ENCODE results near the gene CPPED1. TPM values are rescaled to one million over a fixed set of nuclear protein-coding genes. Genes with fewer than 3 reads are reported as not detected.

CPPED1 gene
- total RNA-seq, 1 experiment from 2014 or later: 7.9 TPM

DNA sequence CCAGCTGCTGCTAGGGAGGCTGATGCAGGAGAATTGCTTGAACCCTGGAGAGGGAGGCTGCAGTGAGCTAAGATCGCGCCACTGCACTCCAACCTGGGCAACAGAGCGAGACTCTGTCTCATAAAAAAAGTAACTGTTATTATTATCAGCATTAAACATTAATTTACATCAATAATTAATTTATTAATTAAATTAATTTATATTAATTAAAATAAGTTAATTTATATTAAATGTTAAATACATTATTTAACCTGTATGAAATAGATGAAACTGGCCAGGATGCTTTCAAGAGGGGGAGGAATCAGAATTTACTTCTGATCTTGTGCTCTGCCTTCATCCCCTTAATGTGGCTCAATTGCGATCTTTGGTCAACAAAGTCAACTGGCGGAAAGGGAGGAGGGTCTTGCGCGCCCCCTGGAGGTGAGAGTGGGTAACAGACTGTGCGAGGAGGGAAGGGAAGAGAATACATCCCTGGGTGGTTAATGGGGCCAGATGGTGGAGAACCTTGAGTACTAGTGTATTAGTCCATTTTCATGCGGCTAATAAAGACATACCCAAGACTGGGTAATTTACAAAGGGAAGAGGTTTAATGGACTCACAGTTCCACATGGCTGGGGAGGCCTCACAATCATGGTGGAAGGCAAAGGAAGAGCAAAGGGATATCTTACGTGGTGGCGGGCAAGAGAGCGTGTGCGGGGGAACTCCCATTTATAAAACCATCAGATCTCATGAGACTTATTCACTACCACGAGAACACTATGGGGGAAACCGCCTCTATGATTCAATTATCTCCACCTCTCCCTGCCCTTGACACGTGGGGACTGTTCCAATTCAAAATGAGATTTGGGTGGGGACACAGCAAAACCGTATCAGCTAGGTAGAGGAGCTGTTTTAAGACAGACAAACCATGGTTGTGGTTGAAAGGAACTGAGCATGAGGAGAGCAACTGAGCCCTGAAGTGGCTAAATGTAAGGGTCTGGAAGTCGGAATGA, 15.7 kb upstream of the CPPED1 start:
- WGBS (ENCODE audit: extremely low coverage, insufficient read length, low lambda C conversion rate): no CpG with 5 or more reads among the region's 18 CpGs

More for the DNA sequence above, 15.7 kb upstream of the CPPED1 start:
- Histone ChIP-seq H3K4me2 (ENCODE audit: insufficient read depth, insufficient read length, low read length) (no peak overlapping the region), H2BK120ac (ENCODE audit: low read depth, low read length, poor library complexity, severe bottlenecking) (no peak overlapping the region), H3K9me3 (ENCODE audit: control insufficient read depth, low read depth, low read length) (no peaks in the 10 kb centered on the region), H3T11ph (ENCODE audit: low read length) (no peak overlapping the region), H2BK12ac (ENCODE audit: insufficient read length, low read depth, low read length) (no peak overlapping the region), H3K23me2 (ENCODE audit: insufficient read length, low read depth, low read length, poor library complexity, severe bottlenecking) (no peaks in the 10 kb centered on the region), H3K79me1 (ENCODE audit: insufficient read depth, low read depth, low read length, poor library complexity, severe bottlenecking) (no peaks in the 10 kb centered on the region), H2BK20ac (ENCODE audit: low read depth, low read length, poor library complexity, severe bottlenecking) (no peak overlapping the region), H2BK5ac (ENCODE audit: insufficient read length, low read length) (no peak overlapping the region), H3K27me3 (ENCODE audit: insufficient read depth, low read length) (no peaks in the 10 kb centered on the region), H3K14ac (ENCODE audit: insufficient read depth, low read length) (no peak overlapping the region), H4K91ac (ENCODE audit: insufficient read length, low read depth, low read length) (no peak overlapping the region), H3K18ac (ENCODE audit: insufficient read length, low read depth, low read length) (no peak overlapping the region), H3K9ac (ENCODE audit: extremely low read depth, insufficient read length, low read length) (no peak overlapping the region), H3K27ac (ENCODE audit: insufficient read length, low read depth, low read length) (no peak overlapping the region), H3K79me2 (ENCODE audit: insufficient read depth, low read length) (no peaks in the 10 kb centered on the region), H2AK5ac (ENCODE audit: insufficient read length, low read length) (no peak overlapping the region), H3K56ac (ENCODE audit: insufficient read length, low read depth, low read length) (no peak overlapping the region), H3K4ac (ENCODE audit: low read depth, low read length) (no peak overlapping the region), H2AFZ (ENCODE audit: low read length) (no peak overlapping the region), H3K23ac (ENCODE audit: insufficient read length, low read depth, low read length) (no peak overlapping the region), H4K8ac (replicated peaks; ENCODE audit: insufficient read length, low read depth, low read length) (no peak overlapping the region), H4K5ac (ENCODE audit: insufficient read length, low read depth, low read length) (no peak overlapping the region), H3K4me1 (ENCODE audit: insufficient read depth, low read length) (no peaks in the 10 kb centered on the region; the same call in 1 of the 2 replicates), H4K20me1 (ENCODE audit: control insufficient read depth, insufficient read depth, insufficient read length) (no peaks in the 10 kb centered on the region), H2BK15ac (ENCODE audit: low read depth, low read length) (no peak overlapping the region)
- Mint-ChIP-seq H3K9me3 (no peaks in the 10 kb centered on the region; a peak in 1 of 5 replicates), H3K27ac (no peak overlapping the region), H3K4me3 (no peak overlapping the region; a peak in 1 of 5 replicates), H3K4me1 (peaks cover 2 to 5% of the 10 kb centered on the region in 2 experiments; a peak in 3 of 4 replicates), H3K27me3 (ENCODE audit: low read depth) (peaks cover 2% of the 10 kb centered on the region; the same call in 1 of the 2 replicates), H3K36me3 (ENCODE audit: insufficient read depth in 1 of 3, low read depth in 3 of 3) (no peaks in the 10 kb centered on the region)
- TF ChIP-seq, protein P1, sequence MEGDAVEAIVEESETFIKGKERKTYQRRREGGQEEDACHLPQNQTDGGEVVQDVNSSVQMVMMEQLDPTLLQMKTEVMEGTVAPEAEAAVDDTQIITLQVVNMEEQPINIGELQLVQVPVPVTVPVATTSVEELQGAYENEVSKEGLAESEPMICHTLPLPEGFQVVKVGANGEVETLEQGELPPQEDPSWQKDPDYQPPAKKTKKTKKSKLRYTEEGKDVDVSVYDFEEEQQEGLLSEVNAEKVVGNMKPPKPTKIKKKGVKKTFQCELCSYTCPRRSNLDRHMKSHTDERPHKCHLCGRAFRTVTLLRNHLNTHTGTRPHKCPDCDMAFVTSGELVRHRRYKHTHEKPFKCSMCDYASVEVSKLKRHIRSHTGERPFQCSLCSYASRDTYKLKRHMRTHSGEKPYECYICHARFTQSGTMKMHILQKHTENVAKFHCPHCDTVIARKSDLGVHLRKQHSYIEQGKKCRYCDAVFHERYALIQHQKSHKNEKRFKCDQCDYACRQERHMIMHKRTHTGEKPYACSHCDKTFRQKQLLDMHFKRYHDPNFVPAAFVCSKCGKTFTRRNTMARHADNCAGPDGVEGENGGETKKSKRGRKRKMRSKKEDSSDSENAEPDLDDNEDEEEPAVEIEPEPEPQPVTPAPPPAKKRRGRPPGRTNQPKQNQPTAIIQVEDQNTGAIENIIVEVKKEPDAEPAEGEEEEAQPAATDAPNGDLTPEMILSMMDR (conservative IDR thresholded peaks at IDR 0.05): peak; percentile 94
- DNase-seq: peak; percentile 77
